Spleen (tissue), 11 donors: Measurements from ENCODE around the gene CD200. TPM values are rescaled to one million over a fixed set of nuclear protein-coding genes. Genes with fewer than 3 reads are reported as not detected.

Experiments used
- DNase-seq: peaks from one replicate; pipeline ENCODE4 v3.0.0-alpha.2; 2020
- H3K27ac ChIP-seq, 8 donors: fragments of 200-600 bp; sonication (generic) in 7 of 8; 1 replicate in 4 of 8; 2 replicates in 4 of 8; pipeline versions ENCODE4 v1.5.0 to v1.8.0; 2016 to 2021; ENCODE audit warnings: inconsistent platforms in 4 of 8, mild to moderate bottlenecking in 4 of 8, moderate library complexity in 1 of 8
- H3K27me3 ChIP-seq, 7 donors: fragments of 200-600 bp; sonication (generic) in 6 of 7; replicated peaks in 1 of 7; 1 replicate in 4 of 7; 2 replicates in 3 of 7; pipeline versions ENCODE4 v1.5.0 to v1.8.0; 2016 to 2021; ENCODE audit warnings: inconsistent platforms in 3 of 7, mild to moderate bottlenecking in 1 of 7
- H3K36me3 ChIP-seq, 6 donors: fragments of 200-600 bp; sonication (generic) in 5 of 6; 1 replicate in 4 of 6; 2 replicates in 2 of 6; pipeline versions ENCODE4 v1.5.0 to v1.8.0; 2016 to 2021; ENCODE audit warnings: inconsistent platforms in 2 of 6
- H3K4me1 ChIP-seq, 6 donors: fragments of 200-600 bp; sonication (generic) in 5 of 6; 1 replicate in 3 of 6; 2 replicates in 3 of 6; pipeline versions ENCODE4 v1.5.0 to v1.8.0; 2016 to 2021; ENCODE audit warnings: inconsistent platforms in 3 of 6
- H3K4me3 ChIP-seq, 8 donors: fragments of 200-600 bp; sonication (generic) in 7 of 8; 1 replicate in 4 of 8; 2 replicates in 4 of 8; pipeline versions ENCODE4 v1.5.0 to v1.8.0; 2016 to 2021; ENCODE audit warnings: inconsistent platforms in 4 of 8, mild to moderate bottlenecking in 4 of 8, moderate library complexity in 2 of 8
- H3K9me3 ChIP-seq, 8 donors: fragments of 200-600 bp; sonication (generic) in 7 of 8; 1 replicate in 4 of 8; 2 replicates in 4 of 8; pipeline versions ENCODE4 v1.5.0 to v1.8.0; 2016 to 2021; ENCODE audit warnings: inconsistent platforms in 4 of 8
- CTCF ChIP-seq, 11 experiments: fragments of 200-600 bp in 7 of 11; fragments of 450-650 bp in 4 of 11; sonication (generic) in 4 of 11; IDR thresholded peaks in 8 of 11; conservative IDR thresholded peaks in 3 of 11; 1 replicate in 7 of 11; 2 replicates in 4 of 11; pipeline versions ENCODE4 v1.4.0 to v1.8.0; 2016 to 2021; ENCODE audit warnings: antibody characterized with exemption in 11 of 11, inconsistent platforms in 4 of 11, mild to moderate bottlenecking in 1 of 11
- POLR2A ChIP-seq, 3 donors: fragments of 450-650 bp; IDR thresholded peaks; one replicate each; pipeline ENCODE4 v1.5.1; 2017; ENCODE audit warnings: antibody characterized with exemption in 3 of 3, mild to moderate bottlenecking in 1 of 3
- POLR2AphosphoS5 ChIP-seq, 3 donors: sonication (generic); formaldehyde crosslinking; IDR thresholded peaks; one replicate each; pipeline ENCODE4 v1.5.1; 2017; ENCODE audit warnings: antibody characterized with exemption in 3 of 3
- WGBS, 5 donors: extraction: QIAGEN DNeasy Blood & Tissue Kit in 3 of 5; methylation state at CpG; one replicate each; pipeline versions ENCODE4 v1.1.5 to v1.1.7; 2013 to 2018; 5-methylcytosine and 5-hydroxymethylcytosine counted together
- intact Hi-C: fragments of 100-400 bp; cut with DNase I; formaldehyde crosslinking; loops from one replicate; pipeline ENCODE4 v1.15.0; 2023; ENCODE audit warnings: low total_unique reads
- polyA plus RNA-seq, 3 donors: library from polyadenylated mRNA; stranded (reverse); fragments of 200-250 nt; gene quantifications; one replicate each; pipeline ENCODE4 v1.2.1, GENCODE V29; 2013
- total RNA-seq, 7 donors: library from RNA; depleted of rRNA in 3 of 7; stranded (reverse); fragments of >200 nt in 3 of 7; fragmentation: NEBNext Ultra II Directional in 4 of 7; extraction: Animal tissue kit (Norgen Biotek cat#: 25700) in 4 of 7; gene quantifications; one replicate each; pipeline versions ENCODE4 v1.1.0 to v1.2.1, GENCODE V29; 2016 to 2021
- donor health status: healthy with polysubstance abuse.
- donor health status: DM: no; HTN: no; CAD: no; lungs with moderate emphysema.
- donor health status: DM: no; HTN: no; CAD: no.
- donor health status: Bipolar disorder and iron deficiency.
- donor health status: healthy.
- donor health status: DM: no; HTN: no; CAD: no.
- donor health status: DM: yes; HTN: yes; CAD: no.

CD200 gene
- total and polyA plus RNA-seq, 10 donors = 4.3 to 13.1 (median 6.6) TPM

GRCh38 chr3:112303764-112304325 is 29.1 kb upstream of the CD200 start:
- peak overlapping the region in 6 of 8 donors; percentile 33 to 80 (median 63) for H3K27ac ChIP-seq
- no peak for TF ChIP-seq CTCF (IDR thresholded peaks at IDR 0.05 in 8 of 11, conservative IDR thresholded peaks at IDR 0.05 in 3 of 11)
- TF ChIP-seq POLR2AphosphoS5 (IDR thresholded peaks at IDR 0.05) = no peak
- TF ChIP-seq POLR2A (IDR thresholded peaks at IDR 0.05) = no peak
- whole genome bisulfite sequencing, 5 donors = 5 to 13% (median 7%) methylated on average over 11 of the region's 11 CpGs
- H3K27me3 ChIP-seq = no peaks in the 10 kb centered on the region
- H3K9me3 ChIP-seq = no peaks in the 10 kb centered on the region
- peak overlapping the region; percentile 24 to 67 (median 38) for H3K4me3 ChIP-seq
- H3K36me3 ChIP-seq = no peaks in the 10 kb centered on the region
- DNase-seq = no peak
- H3K4me1 ChIP-seq = peaks cover 3 to 25% (median 22%) of the 10 kb centered on the region in 6 donors
- intact Hi-C loops = no loop called here

DNA sequence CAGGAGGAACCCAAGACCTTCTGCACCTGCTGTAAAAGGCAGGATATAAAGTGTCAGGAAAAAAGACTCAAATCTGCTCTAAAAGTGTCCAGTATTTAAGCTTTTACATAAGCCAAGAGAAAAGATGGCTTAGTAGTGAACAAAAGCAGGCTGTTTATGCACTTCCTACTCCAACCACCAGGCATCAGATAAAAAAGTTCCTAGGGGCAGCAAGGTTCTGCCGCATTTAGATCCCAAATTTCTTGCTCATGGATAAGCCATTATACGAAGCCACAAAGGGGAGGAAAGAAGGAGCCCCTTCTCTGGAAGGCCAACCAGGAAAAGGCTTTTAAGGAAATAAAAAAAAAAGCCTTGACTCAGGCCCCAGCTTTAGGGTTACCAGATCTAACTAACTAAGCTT is 28.3 kb upstream of the CD200 start:
- H3K27ac ChIP-seq = peak overlapping the region in 3 of 8 donors; percentile 54 to 68 (median 61)
- no peaks in the 10 kb centered on the region for H3K36me3 ChIP-seq
- no peaks in the 10 kb centered on the region for H3K9me3 ChIP-seq
- no peak for DNase-seq
- no peaks in the 10 kb centered on the region for H3K27me3 ChIP-seq
- TF ChIP-seq CTCF (IDR thresholded peaks at IDR 0.05 in 8 of 11, conservative IDR thresholded peaks at IDR 0.05 in 3 of 11) (peak in 6 of 11 experiments; percentile 12 to 43 (median 30)), POLR2AphosphoS5 (IDR thresholded peaks at IDR 0.05) (no peak), POLR2A (IDR thresholded peaks at IDR 0.05) (no peak)
- WGBS, 5 donors = 62 to 74% (median 68%) methylated on average over 2 of the region's 2 CpGs
- intact Hi-C loops = no loop called here
- peak overlapping the region in 4 of 8 donors; percentile 38 to 67 (median 40) for H3K4me3 ChIP-seq
- H3K4me1 ChIP-seq = peaks cover 3 to 23% (median 21%) of the 10 kb centered on the region in 6 donors

GRCh38 chr3:112306825-112307224 is 26.1 kb upstream of the CD200 start:
- H3K4me1 ChIP-seq = peaks cover 3 to 23% (median 21%) of the 10 kb centered on the region in 6 donors
- H3K9me3 ChIP-seq = no peaks in the 10 kb centered on the region
- no peaks in the 10 kb centered on the region for H3K36me3 ChIP-seq
- 86 to 97% (median 92%) methylated on average over 9 of the region's 9 CpGs for WGBS, 5 donors
- no peak overlapping the region for H3K27ac ChIP-seq
- intact Hi-C loops = no loop called here
- DNase-seq = no peak
- TF ChIP-seq POLR2AphosphoS5 (IDR thresholded peaks at IDR 0.05) (no peak), CTCF (IDR thresholded peaks at IDR 0.05 in 8 of 11, conservative IDR thresholded peaks at IDR 0.05 in 3 of 11) (no peak), POLR2A (IDR thresholded peaks at IDR 0.05) (no peak)
- no peak overlapping the region for H3K4me3 ChIP-seq
- no peaks in the 10 kb centered on the region for H3K27me3 ChIP-seq

DNA sequence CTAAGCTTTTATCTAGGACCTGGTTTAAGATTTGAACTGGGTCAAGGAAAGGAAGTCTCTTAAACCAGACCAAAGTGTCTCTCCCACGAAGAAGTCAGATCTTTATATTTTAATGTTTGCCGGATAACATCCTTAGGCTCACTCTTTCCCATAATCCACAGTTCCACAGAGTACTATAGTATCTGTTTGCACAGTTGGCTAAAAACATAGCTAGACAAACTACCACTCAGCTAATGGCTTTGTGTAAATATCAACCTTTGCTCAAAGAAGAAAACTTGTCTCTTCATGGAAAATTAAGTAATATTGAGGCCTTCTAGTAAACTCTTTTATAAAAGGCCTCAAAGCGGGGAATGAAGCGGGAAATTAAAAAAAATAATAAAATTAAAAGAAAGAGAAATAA is 25.4 kb upstream of the CD200 start:
- DNase-seq = no peak
- H3K36me3 ChIP-seq = no peaks in the 10 kb centered on the region
- intact Hi-C loops = no loop called here
- H3K27ac ChIP-seq = no peak overlapping the region
- WGBS, 5 donors = 68 to 93% (median 86%) methylated on average over 4 of the region's 4 CpGs
- TF ChIP-seq POLR2AphosphoS5 (IDR thresholded peaks at IDR 0.05) (no peak), POLR2A (IDR thresholded peaks at IDR 0.05) (no peak), CTCF (IDR thresholded peaks at IDR 0.05 in 8 of 11, conservative IDR thresholded peaks at IDR 0.05 in 3 of 11) (no peak)
- H3K4me3 ChIP-seq = no peak overlapping the region
- peaks cover 3 to 22% (median 21%) of the 10 kb centered on the region in 6 donors for H3K4me1 ChIP-seq
- H3K9me3 ChIP-seq = no peaks in the 10 kb centered on the region
- no peaks in the 10 kb centered on the region for H3K27me3 ChIP-seq
